CD4-positive, alpha-beta T cell (primary cell): ENCODE results near the gene ITGA5. TPM values are rescaled to one million over a fixed set of nuclear protein-coding genes. Genes with fewer than 3 reads are reported as not detected.

Experiments
- ATAC-seq: fragments of 200-7000 bp; cut with Tn5 transposase; one replicate; pipeline ENCODE4 v1.10.0; 2022; ENCODE audit warnings: mild to moderate bottlenecking; ENCODE audit not compliant: poor library complexity
- CTCF ChIA-PET: fragments of 350-600 bp; sonication (Branson Sonifier 250); formaldehyde crosslinking; loops from one replicate; lab custom pipeline; 2021; ENCODE audit warnings: antibody characterized with exemption, inconsistent platforms; lab: Charles Lee
- POLR2A ChIA-PET: fragments of 350-600 bp; sonication (Branson Sonifier 250); formaldehyde crosslinking; loops from one replicate; lab custom pipeline; 2021; ENCODE audit warnings: antibody characterized with exemption, inconsistent platforms; lab: Charles Lee
- DNase-seq, 14 experiments: peaks; one replicate each; pipeline ENCODE4 v3.0.0-alpha.2; 2013 to 2020; ENCODE audit warnings: mixed read lengths in 2 of 14
- H3K27ac ChIP-seq, 2 donors: one replicate each; pipeline versions ENCODE4 v1.5.1 to v1.7.0; 2013; ENCODE audit warnings: low read length in 2 of 2, low read depth in 1 of 2, mild to moderate bottlenecking in 1 of 2
- H3K27me3 ChIP-seq, 2 experiments: 1 replicate in 1 of 2; 2 replicates in 1 of 2; pipeline versions ENCODE4 v1.6.1 to v1.7.0; 2013; ENCODE audit warnings: low read length in 2 of 2, control low read depth in 1 of 2, mild to moderate bottlenecking in 1 of 2, moderate library complexity in 1 of 2; ENCODE audit not compliant: insufficient read depth in 2 of 2, control insufficient read depth in 1 of 2
- H3K36me3 ChIP-seq: one replicate; pipeline ENCODE4 v1.6.1; 2013; ENCODE audit warnings: low read length, control low read depth; ENCODE audit not compliant: insufficient read depth
- H3K4me1 ChIP-seq: one replicate; pipeline ENCODE4 v1.6.1; 2013; ENCODE audit warnings: low read length, control low read depth; ENCODE audit not compliant: insufficient read depth
- H3K4me3 ChIP-seq: one replicate; pipeline ENCODE4 v1.5.1; 2013; ENCODE audit warnings: mild to moderate bottlenecking, low read length, moderate library complexity
- H3K9me3 ChIP-seq, 2 experiments: 1 replicate in 1 of 2; 2 replicates in 1 of 2; pipeline versions ENCODE4 v1.6.1 to v1.7.0; 2013; ENCODE audit warnings: low read length in 2 of 2, mild to moderate bottlenecking in 2 of 2, control low read depth in 1 of 2, moderate library complexity in 1 of 2; ENCODE audit not compliant: control insufficient read depth in 1 of 2, insufficient read depth in 1 of 2
- H3K27ac Mint-ChIP-seq: one replicate; pipeline ENCODE4 v1.8.0; 2020; ENCODE audit warnings: mixed read lengths
- H3K27me3 Mint-ChIP-seq: one replicate; pipeline ENCODE4 v1.8.0; 2021; ENCODE audit warnings: mixed read lengths
- H3K36me3 Mint-ChIP-seq: one replicate; pipeline ENCODE4 v1.8.0; 2021; ENCODE audit warnings: low read depth, mixed read lengths
- H3K4me1 Mint-ChIP-seq: one replicate; pipeline ENCODE4 v1.8.0; 2021; ENCODE audit warnings: low read depth, mixed read lengths
- H3K4me3 Mint-ChIP-seq: one replicate; pipeline ENCODE4 v1.8.0; 2020; ENCODE audit warnings: mild to moderate bottlenecking, mixed read lengths
- H3K9me3 Mint-ChIP-seq: one replicate; pipeline ENCODE4 v1.8.0; 2020; ENCODE audit warnings: mixed read lengths
- CTCF ChIP-seq: fragments of 200-600 bp; IDR thresholded peaks from one replicate; pipeline ENCODE4 v1.8.0; 2022; ENCODE audit warnings: antibody characterized with exemption, mild to moderate bottlenecking
- intact Hi-C, 2 experiments: fragments of 100-400 bp; cut with DNase I in 1 of 2; cut with micrococcal nuclease in 1 of 2; formaldehyde crosslinking; loops; one replicate each; pipeline versions ENCODE4 v1.15.1 to v1.9.0; 2023 to 2025; cut with DNase I, micrococcal nuclease
- total RNA-seq, 174 experiments: library from RNA in 2 of 174; stranded (reverse) in 2 of 174; gene quantifications; one replicate each; pipeline ENCODE4 v1.2.3 and lab custom pipeline; 2021 to 2026

Gene ITGA5
- total RNA-seq, 2 experiments from 2014 or later = 143 to 159 TPM

- H3K4me3 Mint-ChIP-seq = no peak overlapping the region
- ChIA-PET POLR2A (interaction anchor here (1.1 kb wide), 1 partner anchor 20 kb away, joined by 5 read pairs; no protein-coding TSS in a partner anchor), CTCF (interaction anchor here (4.3 kb wide), 1 partner anchor 31 kb away, joined by 21 read pairs; no protein-coding TSS in a partner anchor)
- no peaks in the 10 kb centered on the region for H3K36me3 Mint-ChIP-seq
- ATAC-seq (no peak), DNase-seq (no peak)
- TF ChIP-seq CTCF = no peak
- H3K4me1 Mint-ChIP-seq = peaks cover 47% of the 10 kb centered on the region
- H3K27me3 Mint-ChIP-seq = no peaks in the 10 kb centered on the region
- H3K4me3 ChIP-seq = no peak overlapping the region
- no peak overlapping the region for H3K27ac Mint-ChIP-seq
- H3K9me3 Mint-ChIP-seq = no peaks in the 10 kb centered on the region
- H3K36me3 ChIP-seq = no peaks in the 10 kb centered on the region
- no peak overlapping the region for H3K27ac ChIP-seq
- H3K27me3 ChIP-seq = no peaks in the 10 kb centered on the region
- intact Hi-C loops = no loop called here
- H3K9me3 ChIP-seq = no peaks in the 10 kb centered on the region
- H3K4me1 ChIP-seq = peaks cover 37% of the 10 kb centered on the region
Observed at GRCh38 chr12:54430471-54431069, 11.5 kb upstream of the ITGA5 start.

- DNase-seq = no peak
- H3K4me1 Mint-ChIP-seq = peaks cover 47% of the 10 kb centered on the region
- CTCF ChIA-PET = interaction anchor here (0.7 to 2.5 kb wide), 2 partner anchors 11 to 30 kb away, joined by 3 to 11 read pairs; no protein-coding TSS in a partner anchor
- Histone ChIP-seq H3K36me3 (no peaks in the 10 kb centered on the region), H3K9me3 (no peaks in the 10 kb centered on the region), H3K27ac (no peak overlapping the region), H3K4me1 (peaks cover 37% of the 10 kb centered on the region), H3K4me3 (no peak overlapping the region), H3K27me3 (no peaks in the 10 kb centered on the region)
- no peak overlapping the region for H3K4me3 Mint-ChIP-seq
- no peaks in the 10 kb centered on the region for H3K9me3 Mint-ChIP-seq
- no peak for ATAC-seq
- no peak overlapping the region for H3K27ac Mint-ChIP-seq
- intact Hi-C loops = no loop called here
- POLR2A ChIA-PET = interaction anchor here (1.2 to 2.0 kb wide), 4 partner anchors 9 to 14 kb away, joined by 3 to 8 read pairs (median 4); no protein-coding TSS in a partner anchor
- no peaks in the 10 kb centered on the region for H3K27me3 Mint-ChIP-seq
- H3K36me3 Mint-ChIP-seq = no peaks in the 10 kb centered on the region
- TF ChIP-seq CTCF = no peak
Observed at GRCh38 chr12:54429014-54429471, 10.0 kb upstream of the ITGA5 start.

- Histone ChIP-seq H3K27me3 (no peaks in the 10 kb centered on the region), H3K4me3 (no peak overlapping the region), H3K4me1 (peaks cover 37% of the 10 kb centered on the region), H3K9me3 (no peaks in the 10 kb centered on the region), H3K27ac (no peak overlapping the region), H3K36me3 (no peaks in the 10 kb centered on the region)
- TF ChIP-seq CTCF = no peak
- ATAC-seq (peak; percentile 49), DNase-seq (peak in 3 of 14 experiments; percentile 40 to 64 (median 45))
- Mint-ChIP-seq H3K27me3 (no peaks in the 10 kb centered on the region), H3K4me3 (no peak overlapping the region), H3K9me3 (no peaks in the 10 kb centered on the region), H3K4me1 (peaks cover 46% of the 10 kb centered on the region), H3K27ac (no peak overlapping the region), H3K36me3 (no peaks in the 10 kb centered on the region)
- ChIA-PET POLR2A (interaction anchor here (0.9 to 2.0 kb wide), 5 partner anchors 8 to 148 kb away, joined by 3 to 8 read pairs (median 4); partner anchors contain the start of genes CBX5 and HNRNPA1), CTCF (interaction anchor here (0.6 to 2.5 kb wide), 2 partner anchors 29 to 131 kb away, joined by 3 to 11 read pairs; no protein-coding TSS in a partner anchor)
- intact Hi-C loops = no loop called here
Observed at GRCh38 chr12:54428050-54429013, 9.3 kb upstream of the ITGA5 start.
